Lower leg skin (tissue), 4 donors: ENCODE results near the gene MUC2. TPM values are rescaled to one million over a fixed set of nuclear protein-coding genes. Genes with fewer than 3 reads are reported as not detected.

Source experiments
- DNase-seq, 2 donors: peaks; one replicate each; pipeline ENCODE4 v3.0.0-alpha.2; 2019; ENCODE audit warnings: low spot score in 2 of 2
- H3K4me3 ChIP-seq: fragments of 200-600 bp; sonication (generic); 2 replicates; pipeline ENCODE4 v1.5.1; 2017; ENCODE audit warnings: mild to moderate bottlenecking, low read depth; ENCODE audit not compliant: poor library complexity, severe bottlenecking
- CTCF ChIP-seq, 3 donors: fragments of 450-650 bp; IDR thresholded peaks; one replicate each; pipeline ENCODE4 v1.5.1; 2016; ENCODE audit warnings: antibody characterized with exemption in 3 of 3, mild to moderate bottlenecking in 3 of 3, moderate library complexity in 2 of 3
- POLR2A ChIP-seq, 2 donors: fragments of 450-650 bp; IDR thresholded peaks; one replicate each; pipeline ENCODE4 v1.6.1; 2016 to 2017; ENCODE audit warnings: antibody characterized with exemption in 2 of 2, mild to moderate bottlenecking in 1 of 2, moderate library complexity in 1 of 2
- WGBS, 2 donors: methylation state at CpG; one replicate each; pipeline ENCODE4 v1.1.5; 2018; 5-methylcytosine and 5-hydroxymethylcytosine counted together
- intact Hi-C: fragments of 100-400 bp; cut with DNase I; formaldehyde crosslinking; loops from one replicate; pipeline ENCODE4 v1.15.0; 2023; ENCODE audit warnings: low total_unique reads
- total RNA-seq, 4 donors: library from RNA; depleted of rRNA; stranded (reverse); fragments of >200 nt; gene quantifications; one replicate each; pipeline ENCODE4 v1.1.0, GENCODE V29; 2016

The MUC2 gene
- total RNA-seq, 4 donors from 2014 or later = 0.02 TPM; not detected in 3

DNA sequence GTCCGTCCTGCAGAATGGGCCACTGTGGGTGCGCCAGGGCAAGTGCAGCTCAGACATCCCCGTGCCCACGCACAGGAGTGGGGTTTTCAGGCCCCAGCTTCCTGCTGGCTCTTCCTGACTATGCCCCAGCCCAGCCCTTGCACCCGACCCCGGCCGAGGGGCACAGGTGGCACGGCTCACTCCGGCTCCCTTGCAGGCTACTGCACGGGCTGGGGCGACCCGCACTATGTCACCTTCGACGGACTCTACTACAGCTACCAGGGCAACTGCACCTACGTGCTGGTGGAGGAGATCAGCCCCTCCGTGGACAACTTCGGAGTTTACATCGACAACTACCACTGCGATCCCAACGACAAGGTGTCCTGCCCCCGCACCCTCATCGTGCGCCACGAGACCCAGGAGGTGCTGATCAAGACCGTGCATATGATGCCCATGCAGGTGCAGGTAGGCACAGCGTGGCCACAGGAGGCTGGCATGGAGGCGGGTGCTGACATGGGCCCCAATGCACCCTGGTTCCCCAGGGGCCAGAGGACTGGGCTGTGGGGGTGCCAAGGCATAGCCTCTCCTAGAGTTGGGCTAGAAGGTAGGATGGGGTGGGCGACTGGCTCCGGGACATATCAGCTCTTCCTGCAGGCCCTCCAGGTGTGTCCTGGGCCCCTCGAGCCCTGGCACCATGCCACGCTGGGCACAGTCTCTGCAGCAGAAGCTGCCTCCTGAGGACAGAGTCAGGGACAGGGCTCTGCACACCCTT is 27.7 kb downstream of the MUC2 start:
- no peak for DNase-seq
- 87 to 88% methylated on average over 28 to 31 of the region's 31 CpGs for WGBS, 2 donors
- intact Hi-C loops = no loop called here
- H3K4me3 ChIP-seq = no peak overlapping the region
- TF ChIP-seq POLR2A (IDR thresholded peaks at IDR 0.05) (no peak), CTCF (IDR thresholded peaks at IDR 0.05) (no peak)

GRCh38 chr11:1102996-1103395 is 28.3 kb downstream of the MUC2 start:
- no peak for TF ChIP-seq CTCF (IDR thresholded peaks at IDR 0.05)
- no peak for TF ChIP-seq POLR2A (IDR thresholded peaks at IDR 0.05)
- DNase-seq = no peak
- WGBS, 2 donors = 77 to 90% methylated on average over 10 to 12 of the region's 12 CpGs
- H3K4me3 ChIP-seq = no peak overlapping the region
- intact Hi-C loops = no loop called here

DNA sequence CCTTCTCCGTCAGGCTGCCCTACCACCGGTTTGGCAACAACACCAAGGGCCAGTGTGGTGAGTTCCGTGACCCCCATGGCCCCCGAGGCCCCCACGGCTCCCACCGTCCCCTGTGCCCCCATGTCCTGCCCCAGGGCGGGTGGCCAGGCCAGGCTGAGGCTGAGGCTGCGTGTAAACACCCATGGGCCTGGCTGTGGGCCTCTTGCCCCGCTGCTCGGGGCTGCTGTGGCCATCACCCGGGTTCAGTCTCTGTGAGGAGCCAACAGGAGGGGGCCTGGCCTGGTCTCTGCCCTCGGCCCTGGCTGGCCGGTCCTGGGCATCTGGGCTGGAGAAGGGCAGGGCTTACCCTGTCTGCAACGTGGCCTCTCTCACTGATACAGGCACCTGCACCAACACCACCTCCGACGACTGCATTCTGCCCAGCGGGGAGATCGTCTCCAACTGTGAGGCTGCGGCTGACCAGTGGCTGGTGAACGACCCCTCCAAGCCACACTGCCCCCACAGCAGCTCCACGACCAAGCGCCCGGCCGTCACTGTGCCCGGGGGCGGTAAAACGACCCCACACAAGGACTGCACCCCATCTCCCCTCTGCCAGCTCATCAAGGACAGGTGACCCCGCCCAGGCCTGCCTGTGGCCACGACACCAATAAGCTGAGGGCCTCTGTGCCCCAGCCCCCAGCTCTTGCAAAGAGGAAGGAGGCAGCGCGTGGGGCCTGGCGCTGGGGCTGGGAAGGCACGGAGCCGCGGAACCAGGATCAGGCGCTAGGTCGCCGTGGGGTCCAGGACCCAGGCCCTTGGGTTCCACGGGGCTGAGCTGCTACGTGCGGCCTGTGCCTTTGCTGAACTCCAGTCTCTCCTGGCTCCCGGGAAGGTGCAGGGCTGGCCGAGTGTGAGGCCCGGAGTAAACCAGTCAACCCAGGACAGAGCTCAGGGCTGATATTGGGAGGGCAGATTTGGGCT is 29.0 kb downstream of the MUC2 start:
- H3K4me3 ChIP-seq = no peak overlapping the region
- 69 to 82% methylated on average over 21 to 44 of the region's 44 CpGs for WGBS, 2 donors
- no peak for DNase-seq
- intact Hi-C loops = no loop called here
- TF ChIP-seq POLR2A (IDR thresholded peaks at IDR 0.05) (no peak), CTCF (IDR thresholded peaks at IDR 0.05) (no peak)

GRCh38 chr11:1104411-1105182 is 29.9 kb downstream of the MUC2 start:
- intact Hi-C loops = no loop called here
- TF ChIP-seq POLR2A (IDR thresholded peaks at IDR 0.05) (no peak), CTCF (IDR thresholded peaks at IDR 0.05) (no peak)
- H3K4me3 ChIP-seq = no peak overlapping the region
- WGBS, 2 donors = 86 to 90% methylated on average over 27 of the region's 28 CpGs
- DNase-seq = no peak

DNA sequence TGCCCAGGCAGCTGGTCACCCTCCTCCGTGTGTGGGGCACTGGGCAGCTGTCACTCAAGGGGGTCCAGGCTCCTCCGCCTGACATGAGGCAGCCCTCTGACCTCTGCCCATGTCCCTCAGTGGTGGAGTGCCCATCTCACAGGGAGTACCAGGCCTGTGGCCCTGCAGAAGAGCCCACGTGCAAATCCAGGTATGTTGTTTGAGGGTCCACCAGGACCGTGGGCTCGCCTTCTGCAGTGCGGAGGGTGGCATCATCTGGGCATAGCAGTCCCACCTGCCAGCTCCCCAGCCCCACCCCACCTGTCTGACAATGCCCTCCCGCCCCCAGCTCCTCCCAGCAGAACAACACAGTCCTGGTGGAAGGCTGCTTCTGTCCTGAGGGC is 30.5 kb downstream of the MUC2 start:
- intact Hi-C loops = no loop called here
- no peak overlapping the region for H3K4me3 ChIP-seq
- DNase-seq = no peak
- whole genome bisulfite sequencing, 2 donors = 93 to 94% methylated on average over 5 to 6 of the region's 7 CpGs
- TF ChIP-seq POLR2A (IDR thresholded peaks at IDR 0.05) = no peak
- TF ChIP-seq CTCF (IDR thresholded peaks at IDR 0.05) = no peak
